Measurements from ENCODE around the gene UBL7. TPM values are rescaled to one million over a fixed set of nuclear protein-coding genes. Genes with fewer than 3 reads are reported as not detected.

UBL7 gene
- total RNA-seq, 1 donor from 2014 or later: 62.6 TPM

DNA sequence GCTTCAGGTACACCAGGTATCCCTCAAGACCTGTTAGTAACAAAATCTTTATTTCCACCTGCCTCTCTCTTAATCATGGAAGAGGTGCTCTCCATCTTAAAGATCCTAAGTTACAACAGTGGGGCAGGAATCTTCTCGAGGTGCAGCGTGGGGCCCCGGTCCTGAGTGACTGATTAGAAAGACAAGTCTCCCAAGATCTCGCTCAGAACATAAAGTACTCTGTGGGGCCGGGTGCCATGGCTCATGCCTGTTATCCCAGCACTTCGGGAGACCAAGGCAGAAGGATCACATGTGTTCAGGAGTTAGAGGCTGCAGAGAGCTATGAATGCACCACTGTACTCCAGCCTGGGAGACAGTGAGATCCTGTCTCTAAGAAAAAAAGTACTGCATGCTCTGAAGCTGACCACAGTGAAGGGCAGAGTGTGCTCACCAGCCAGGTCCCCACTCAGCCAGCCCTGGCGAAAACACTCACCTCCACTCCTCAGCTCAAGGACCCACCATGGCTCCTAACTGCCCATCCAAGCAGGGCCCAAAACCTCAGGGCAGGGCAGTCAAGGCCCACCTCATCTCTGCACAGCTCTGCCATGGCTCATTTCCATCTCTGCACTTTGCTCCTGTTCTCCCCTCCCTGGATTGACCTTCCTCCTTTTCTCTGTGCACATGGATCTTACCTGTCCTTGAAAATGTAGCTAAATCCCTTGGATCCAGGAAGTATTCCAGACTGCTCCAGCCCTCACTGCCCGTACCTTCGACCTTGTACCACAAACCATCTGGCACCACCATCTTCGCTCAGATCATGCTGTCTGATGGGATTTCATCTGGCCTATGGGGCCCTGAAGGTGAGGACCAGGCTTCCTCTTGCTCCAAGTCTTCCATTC is 34.3 kb downstream of the UBL7 start:
- peaks cover 29% of the 10 kb centered on the region for H3K4me1 Mint-ChIP-seq (ENCODE audit: low read depth, unreplicated experiment)
- H3K4me3 Mint-ChIP-seq (ENCODE audit: unreplicated experiment): no peak overlapping the region
- H3K9me3 Mint-ChIP-seq (ENCODE audit: unreplicated experiment): peaks cover 4% of the 10 kb centered on the region
- no peaks in the 10 kb centered on the region for H3K36me3 Mint-ChIP-seq (ENCODE audit: unreplicated experiment)
- no peak for DNase-seq
- no peak for TF ChIP-seq CTCF (IDR thresholded peaks at IDR 0.05; ENCODE audit: partially characterized antibody, unreplicated experiment)
- H3K27me3 Mint-ChIP-seq (ENCODE audit: unreplicated experiment): peaks cover 8% of the 10 kb centered on the region
- H3K27ac Mint-ChIP-seq (ENCODE audit: unreplicated experiment): no peak overlapping the region

- Mint-ChIP-seq H3K27ac (ENCODE audit: unreplicated experiment) (peak overlapping the region; percentile 33), H3K27me3 (ENCODE audit: unreplicated experiment) (peaks cover 4% of the 10 kb centered on the region), H3K36me3 (ENCODE audit: unreplicated experiment) (no peaks in the 10 kb centered on the region), H3K9me3 (ENCODE audit: unreplicated experiment) (peaks cover 2% of the 10 kb centered on the region), H3K4me3 (ENCODE audit: unreplicated experiment) (no peak overlapping the region), H3K4me1 (ENCODE audit: low read depth, unreplicated experiment) (peaks cover 28% of the 10 kb centered on the region)
- DNase-seq: no peak
- TF ChIP-seq CTCF (IDR thresholded peaks at IDR 0.05; ENCODE audit: partially characterized antibody, unreplicated experiment): no peak
Measured at GRCh38 chr15:74425630-74426029, 35.3 kb downstream of the UBL7 start.

DNA sequence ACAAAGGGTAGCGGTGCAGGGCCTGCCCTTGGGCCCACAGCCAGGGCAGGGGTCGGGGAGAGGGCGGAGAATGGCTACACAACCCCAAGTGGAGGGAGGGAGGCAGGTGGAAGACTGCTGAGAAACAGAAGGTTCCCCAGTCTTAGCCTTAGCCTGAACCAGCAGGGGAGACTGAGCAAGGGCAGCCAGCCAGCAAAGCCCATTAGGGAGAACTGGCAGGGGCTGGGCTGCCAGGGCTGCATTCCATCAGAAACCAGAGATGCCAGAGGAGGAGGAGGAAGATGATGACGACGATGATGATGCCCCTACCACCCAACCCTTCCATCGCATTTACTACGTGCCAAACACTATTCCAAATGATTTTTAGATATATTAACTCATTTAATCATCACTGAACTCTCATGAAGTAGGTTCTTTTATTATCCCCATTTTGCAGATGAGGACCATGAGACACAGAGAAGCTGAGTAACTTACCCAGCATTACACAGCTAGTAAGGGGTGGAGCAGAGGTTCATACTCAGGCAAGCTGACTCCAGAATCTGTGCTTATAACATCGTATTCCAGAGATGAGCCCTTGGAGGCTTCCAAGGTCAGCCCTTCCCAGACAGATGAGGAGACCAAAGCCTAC is 35.9 kb downstream of the UBL7 start:
- TF ChIP-seq CTCF (IDR thresholded peaks at IDR 0.05; ENCODE audit: partially characterized antibody, unreplicated experiment): no peak
- H3K36me3 Mint-ChIP-seq (ENCODE audit: unreplicated experiment): no peaks in the 10 kb centered on the region
- DNase-seq: no peak
- no peak overlapping the region for H3K27ac Mint-ChIP-seq (ENCODE audit: unreplicated experiment)
- no peak overlapping the region for H3K4me3 Mint-ChIP-seq (ENCODE audit: unreplicated experiment)
- H3K4me1 Mint-ChIP-seq (ENCODE audit: low read depth, unreplicated experiment): peaks cover 34% of the 10 kb centered on the region
- peaks cover 5% of the 10 kb centered on the region for H3K27me3 Mint-ChIP-seq (ENCODE audit: unreplicated experiment)
- H3K9me3 Mint-ChIP-seq (ENCODE audit: unreplicated experiment): peaks cover 4% of the 10 kb centered on the region

GRCh38 chr15:74423431-74424257 is 37.3 kb downstream of the UBL7 start:
- no peak for TF ChIP-seq CTCF (IDR thresholded peaks at IDR 0.05; ENCODE audit: partially characterized antibody, unreplicated experiment)
- Mint-ChIP-seq H3K4me1 (ENCODE audit: low read depth, unreplicated experiment) (peaks cover 39% of the 10 kb centered on the region), H3K27me3 (ENCODE audit: unreplicated experiment) (peaks cover 7% of the 10 kb centered on the region), H3K27ac (ENCODE audit: unreplicated experiment) (no peak overlapping the region), H3K9me3 (ENCODE audit: unreplicated experiment) (peaks cover 6% of the 10 kb centered on the region), H3K4me3 (ENCODE audit: unreplicated experiment) (no peak overlapping the region), H3K36me3 (ENCODE audit: unreplicated experiment) (no peaks in the 10 kb centered on the region)
- DNase-seq: no peak

Data from glutamatergic neuron (in vitro differentiated cells).